ENCODE results near the gene PCDHGC5. TPM values are rescaled to one million over a fixed set of nuclear protein-coding genes. Genes with fewer than 3 reads are reported as not detected.

The PCDHGC5 gene
- total RNA-seq, 4 donors from 2014 or later: 0.20 to 2.5 (median 1.0) TPM

GRCh38 chr5:141517312-141517711 is 28.4 kb downstream of the PCDHGC5 start:
- H3K27ac ChIP-seq: no peak overlapping the region
- in situ Hi-C loops (cut with MboI; ENCODE audit: low pct_ligation_motif_present in 1 of 4, low pct_unique_long_range_greater_than_20kb in 1 of 4, low sequenced_read_pairs in 3 of 4): no loop called here
- no peak for DNase-seq
- intact Hi-C loops (cut with DNase I; ENCODE audit: low total_unique reads): no loop called here
- H3K9me3 ChIP-seq: no peaks in the 10 kb centered on the region
- TF ChIP-seq EP300 (IDR thresholded peaks at IDR 0.05; ENCODE audit: low read depth) (no peak), POLR2A (IDR thresholded peaks at IDR 0.05) (no peak), POLR2AphosphoS5 (IDR thresholded peaks at IDR 0.05) (no peak)
- TF ChIP-seq, protein P1, sequence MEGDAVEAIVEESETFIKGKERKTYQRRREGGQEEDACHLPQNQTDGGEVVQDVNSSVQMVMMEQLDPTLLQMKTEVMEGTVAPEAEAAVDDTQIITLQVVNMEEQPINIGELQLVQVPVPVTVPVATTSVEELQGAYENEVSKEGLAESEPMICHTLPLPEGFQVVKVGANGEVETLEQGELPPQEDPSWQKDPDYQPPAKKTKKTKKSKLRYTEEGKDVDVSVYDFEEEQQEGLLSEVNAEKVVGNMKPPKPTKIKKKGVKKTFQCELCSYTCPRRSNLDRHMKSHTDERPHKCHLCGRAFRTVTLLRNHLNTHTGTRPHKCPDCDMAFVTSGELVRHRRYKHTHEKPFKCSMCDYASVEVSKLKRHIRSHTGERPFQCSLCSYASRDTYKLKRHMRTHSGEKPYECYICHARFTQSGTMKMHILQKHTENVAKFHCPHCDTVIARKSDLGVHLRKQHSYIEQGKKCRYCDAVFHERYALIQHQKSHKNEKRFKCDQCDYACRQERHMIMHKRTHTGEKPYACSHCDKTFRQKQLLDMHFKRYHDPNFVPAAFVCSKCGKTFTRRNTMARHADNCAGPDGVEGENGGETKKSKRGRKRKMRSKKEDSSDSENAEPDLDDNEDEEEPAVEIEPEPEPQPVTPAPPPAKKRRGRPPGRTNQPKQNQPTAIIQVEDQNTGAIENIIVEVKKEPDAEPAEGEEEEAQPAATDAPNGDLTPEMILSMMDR (IDR thresholded peaks at IDR 0.05): no peak
- H3K36me3 ChIP-seq: peaks cover 0 to 9% (median 4%) of the 10 kb centered on the region in 4 donors
- H3K4me3 ChIP-seq: no peak overlapping the region
- 78 to 90% methylated on average over 3 to 8 of the region's 8 CpGs for WGBS, 2 donors (ENCODE audit: low coverage in 1 of 2)
- H3K4me1 ChIP-seq: peaks cover 20 to 51% (median 38%) of the 10 kb centered on the region in 4 donors
- no peaks in the 10 kb centered on the region for H3K27me3 ChIP-seq

- Histone ChIP-seq H3K36me3 (peaks cover 0 to 9% (median 4%) of the 10 kb centered on the region in 4 donors), H3K4me3 (no peak overlapping the region), H3K4me1 (peaks cover 20 to 57% (median 36%) of the 10 kb centered on the region in 4 donors), H3K27me3 (no peaks in the 10 kb centered on the region), H3K27ac (no peak overlapping the region), H3K9me3 (no peaks in the 10 kb centered on the region)
- DNase-seq: no peak
- in situ Hi-C loops (cut with MboI; ENCODE audit: low pct_ligation_motif_present in 1 of 4, low pct_unique_long_range_greater_than_20kb in 1 of 4, low sequenced_read_pairs in 3 of 4) (no loop called here), intact Hi-C loops (cut with DNase I; ENCODE audit: low total_unique reads) (no loop called here)
- 74 to 84% methylated on average over 7 to 11 of the region's 11 CpGs for WGBS, 2 donors (ENCODE audit: low coverage in 1 of 2)
- TF ChIP-seq, protein P1 (IDR thresholded peaks at IDR 0.05): no peak
- TF ChIP-seq POLR2AphosphoS5 (IDR thresholded peaks at IDR 0.05) (no peak), POLR2A (IDR thresholded peaks at IDR 0.05) (no peak), EP300 (IDR thresholded peaks at IDR 0.05; ENCODE audit: low read depth) (no peak)
Measured at GRCh38 chr5:141517880-141518617, 29.2 kb downstream of the PCDHGC5 start.

DNA sequence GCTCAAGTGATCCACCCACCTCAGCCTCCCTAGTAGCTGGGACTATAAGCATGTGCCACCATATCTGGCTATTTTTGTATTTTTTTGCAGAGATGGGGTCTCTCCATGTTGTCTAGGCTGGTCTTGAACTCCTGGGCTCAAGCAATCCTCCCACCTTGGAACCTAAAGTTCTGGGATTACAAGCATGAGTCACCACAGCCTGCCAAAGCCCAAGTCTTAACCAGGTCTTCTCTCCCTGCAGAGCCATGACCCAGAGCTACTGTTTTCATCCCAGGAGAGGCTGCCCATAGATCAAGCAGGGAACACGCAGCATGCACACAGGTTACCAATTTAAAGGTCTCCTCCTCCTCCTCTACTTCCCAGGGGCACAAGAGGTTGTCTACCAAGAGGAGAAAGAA is 29.7 kb downstream of the PCDHGC5 start:
- TF ChIP-seq POLR2A (IDR thresholded peaks at IDR 0.05) (no peak), POLR2AphosphoS5 (IDR thresholded peaks at IDR 0.05) (no peak), EP300 (IDR thresholded peaks at IDR 0.05; ENCODE audit: low read depth) (no peak)
- TF ChIP-seq, protein P1 (IDR thresholded peaks at IDR 0.05): no peak
- H3K36me3 ChIP-seq: peaks cover 0 to 13% (median 4%) of the 10 kb centered on the region in 4 donors
- no peak overlapping the region for H3K27ac ChIP-seq
- 100% methylated on average over 1 of the region's 1 CpG; no CpG with 5 or more reads in 1 of the 2 donors for WGBS, 2 donors (ENCODE audit: low coverage in 1 of 2)
- H3K27me3 ChIP-seq: no peaks in the 10 kb centered on the region
- no peak for DNase-seq
- H3K4me1 ChIP-seq: peaks cover 20 to 61% (median 33%) of the 10 kb centered on the region in 4 donors
- H3K4me3 ChIP-seq: no peak overlapping the region
- H3K9me3 ChIP-seq: no peaks in the 10 kb centered on the region
- in situ Hi-C loops (cut with MboI; ENCODE audit: low pct_ligation_motif_present in 1 of 4, low pct_unique_long_range_greater_than_20kb in 1 of 4, low sequenced_read_pairs in 3 of 4): no loop called here
- intact Hi-C loops (cut with DNase I; ENCODE audit: low total_unique reads): no loop called here

- peak overlapping the region; percentile 78 to 84 (median 82) for H3K27ac ChIP-seq
Measured at GRCh38 chr5:141519605-141520565, 31.0 kb downstream of the PCDHGC5 start.

More at GRCh38 chr5:141519605-141520565, 31.0 kb downstream of the PCDHGC5 start:
- 47 to 85% methylated on average over 2 to 3 of the region's 3 CpGs for WGBS, 2 donors (ENCODE audit: low coverage in 1 of 2)
- H3K4me3 ChIP-seq: no peak overlapping the region
- peaks cover 12 to 61% (median 22%) of the 10 kb centered on the region in 4 donors for H3K4me1 ChIP-seq
- no peaks in the 10 kb centered on the region for H3K27me3 ChIP-seq
- in situ Hi-C loops (cut with MboI; ENCODE audit: low pct_ligation_motif_present in 1 of 4, low pct_unique_long_range_greater_than_20kb in 1 of 4, low sequenced_read_pairs in 3 of 4): no loop called here
- no peaks in the 10 kb centered on the region for H3K9me3 ChIP-seq
- intact Hi-C loops (cut with DNase I; ENCODE audit: low total_unique reads): loop anchor here (10.0 kb wide), 1 partner anchor 115 kb away; the partner anchor contains the start of genes PCDHGA9 and PCDHGB6
- peaks cover 0 to 18% (median 4%) of the 10 kb centered on the region in 4 donors for H3K36me3 ChIP-seq
- TF ChIP-seq, protein P1 (IDR thresholded peaks at IDR 0.05): no peak
- TF ChIP-seq POLR2AphosphoS5 (IDR thresholded peaks at IDR 0.05) (no peak), POLR2A (IDR thresholded peaks at IDR 0.05) (no peak), EP300 (IDR thresholded peaks at IDR 0.05; ENCODE audit: low read depth) (no peak)
- no peak for DNase-seq
